ENCODE data around the gene MUC4. TPM values are rescaled to one million over a fixed set of nuclear protein-coding genes. Genes with fewer than 3 reads are reported as not detected.
A peak's percentile ranks its signal among the peaks of the same experiment; 100 is the strongest.

MUC4 gene
- total and polyA plus RNA-seq, 7 donors: under 0.01 to 195 (median 7.4) TPM; not detected in 1

DNA sequence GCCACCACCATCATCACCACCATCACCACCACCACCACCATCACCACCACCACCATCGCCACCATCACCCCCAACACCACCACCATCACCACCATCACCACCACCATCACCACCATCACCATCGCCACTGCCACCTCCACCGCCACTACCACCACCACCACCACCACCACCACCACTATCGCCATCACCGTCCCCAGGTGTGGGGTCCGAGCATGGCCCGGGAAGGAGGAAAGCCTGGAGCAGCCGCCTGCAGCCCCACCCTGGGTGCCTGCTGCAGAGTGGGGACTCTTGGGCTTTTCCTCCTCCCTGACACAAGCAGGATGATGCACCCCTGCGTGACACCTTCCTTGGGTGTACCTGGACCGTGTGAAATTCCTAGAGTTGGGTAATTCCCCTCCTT lies 43.9 kb downstream of the MUC4 start:
- peak; percentile 24 for DNase-seq
- H3K9me3 ChIP-seq: no peaks in the 10 kb centered on the region
- no peaks in the 10 kb centered on the region for H3K36me3 ChIP-seq
- no peak overlapping the region for H3K27ac ChIP-seq
- intact Hi-C loops (cut with DNase I): no loop called here
- TF ChIP-seq, protein P1, sequence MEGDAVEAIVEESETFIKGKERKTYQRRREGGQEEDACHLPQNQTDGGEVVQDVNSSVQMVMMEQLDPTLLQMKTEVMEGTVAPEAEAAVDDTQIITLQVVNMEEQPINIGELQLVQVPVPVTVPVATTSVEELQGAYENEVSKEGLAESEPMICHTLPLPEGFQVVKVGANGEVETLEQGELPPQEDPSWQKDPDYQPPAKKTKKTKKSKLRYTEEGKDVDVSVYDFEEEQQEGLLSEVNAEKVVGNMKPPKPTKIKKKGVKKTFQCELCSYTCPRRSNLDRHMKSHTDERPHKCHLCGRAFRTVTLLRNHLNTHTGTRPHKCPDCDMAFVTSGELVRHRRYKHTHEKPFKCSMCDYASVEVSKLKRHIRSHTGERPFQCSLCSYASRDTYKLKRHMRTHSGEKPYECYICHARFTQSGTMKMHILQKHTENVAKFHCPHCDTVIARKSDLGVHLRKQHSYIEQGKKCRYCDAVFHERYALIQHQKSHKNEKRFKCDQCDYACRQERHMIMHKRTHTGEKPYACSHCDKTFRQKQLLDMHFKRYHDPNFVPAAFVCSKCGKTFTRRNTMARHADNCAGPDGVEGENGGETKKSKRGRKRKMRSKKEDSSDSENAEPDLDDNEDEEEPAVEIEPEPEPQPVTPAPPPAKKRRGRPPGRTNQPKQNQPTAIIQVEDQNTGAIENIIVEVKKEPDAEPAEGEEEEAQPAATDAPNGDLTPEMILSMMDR (IDR thresholded peaks at IDR 0.05): no peak
- TF ChIP-seq EP300 (IDR thresholded peaks at IDR 0.05): no peak
- no peak for TF ChIP-seq POLR2AphosphoS5 (IDR thresholded peaks at IDR 0.05)
- TF ChIP-seq POLR2A (IDR thresholded peaks at IDR 0.05): no peak
- H3K4me3 ChIP-seq: no peak overlapping the region
- peaks cover 0 to 16% (median 9%) of the 10 kb centered on the region in 3 donors for H3K27me3 ChIP-seq
- H3K4me1 ChIP-seq: no peaks in the 10 kb centered on the region
- WGBS, 2 donors: 79 to 81% methylated on average over 10 of the region's 10 CpGs

DNA sequence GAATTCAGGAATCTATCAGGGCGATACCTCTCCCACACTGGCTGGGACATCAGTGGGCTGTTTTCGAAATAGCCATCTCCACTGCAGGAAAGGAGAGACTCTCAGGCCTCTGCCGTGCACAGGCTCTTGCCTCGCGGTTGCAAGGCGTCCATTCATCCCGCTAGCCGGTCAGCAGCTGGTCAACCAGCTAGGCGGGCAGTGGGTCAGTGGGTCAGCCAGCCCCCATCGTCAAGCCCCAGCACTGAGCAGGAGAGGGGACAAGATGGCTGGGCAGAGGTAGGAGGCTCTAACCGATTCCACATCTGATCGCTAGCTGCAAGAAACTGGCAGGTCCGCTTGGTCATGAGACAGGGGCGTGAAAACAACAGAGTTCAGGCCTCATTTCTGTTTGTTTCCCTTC lies 45.1 kb downstream of the MUC4 start:
- no peaks in the 10 kb centered on the region for H3K36me3 ChIP-seq
- DNase-seq: no peak
- H3K9me3 ChIP-seq: no peaks in the 10 kb centered on the region
- 96 to 97% methylated on average over 14 of the region's 14 CpGs for WGBS, 2 donors
- intact Hi-C loops (cut with DNase I): no loop called here
- H3K27ac ChIP-seq: no peak overlapping the region
- H3K4me3 ChIP-seq: no peak overlapping the region
- peaks cover 0 to 6% (median 5%) of the 10 kb centered on the region in 4 donors for H3K4me1 ChIP-seq
- TF ChIP-seq, protein P1 (IDR thresholded peaks at IDR 0.05): no peak
- TF ChIP-seq POLR2AphosphoS5 (IDR thresholded peaks at IDR 0.05) (no peak), EP300 (IDR thresholded peaks at IDR 0.05) (no peak), POLR2A (IDR thresholded peaks at IDR 0.05) (no peak)
- H3K27me3 ChIP-seq: peaks cover 6 to 24% (median 15%) of the 10 kb centered on the region in 3 donors

DNA sequence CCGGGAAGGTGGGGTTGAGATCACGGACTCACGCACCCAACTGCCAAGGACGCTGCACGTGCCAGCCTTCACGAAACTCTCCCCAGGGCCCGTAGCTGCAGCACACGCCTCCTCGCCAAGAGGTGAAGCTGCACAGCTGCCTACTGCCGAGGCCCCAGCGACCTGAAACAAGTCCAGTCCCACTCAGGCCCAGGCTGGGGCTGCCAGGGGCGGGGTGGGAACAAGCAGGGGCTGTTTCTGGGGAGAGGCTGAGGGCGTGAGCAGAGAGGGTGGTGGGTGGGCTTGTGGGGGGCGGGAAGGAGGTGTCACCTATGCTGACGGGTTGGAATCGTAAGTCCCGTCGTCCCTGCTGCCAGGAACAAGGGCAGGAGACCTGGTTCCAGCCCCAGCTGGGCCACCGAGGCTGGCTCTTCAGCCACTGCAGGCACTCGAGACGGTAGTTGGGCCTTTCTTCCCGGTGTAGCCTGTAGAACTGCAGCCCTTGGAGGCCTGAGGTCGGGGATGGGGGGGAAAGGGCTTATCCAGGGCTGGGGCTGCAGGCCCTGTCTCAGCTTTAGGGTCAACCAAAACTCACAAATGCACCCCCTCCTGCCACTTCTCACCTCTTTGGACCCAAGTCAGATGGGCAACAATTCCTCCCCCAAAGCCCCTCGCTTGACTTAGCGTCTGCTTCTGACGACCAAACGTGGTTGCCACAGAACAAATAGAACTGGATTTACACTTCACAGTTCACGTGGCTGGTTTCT lies 46.6 kb downstream of the MUC4 start:
- H3K4me1 ChIP-seq: peaks cover 0 to 18% (median 16%) of the 10 kb centered on the region in 4 donors
- H3K9me3 ChIP-seq: no peaks in the 10 kb centered on the region
- H3K27ac ChIP-seq: no peak overlapping the region
- 88 to 90% methylated on average over 28 of the region's 28 CpGs for WGBS, 2 donors
- intact Hi-C loops (cut with DNase I): no loop called here
- no peaks in the 10 kb centered on the region for H3K36me3 ChIP-seq
- H3K4me3 ChIP-seq: no peak overlapping the region
- TF ChIP-seq EP300 (IDR thresholded peaks at IDR 0.05): no peak
- TF ChIP-seq POLR2AphosphoS5 (IDR thresholded peaks at IDR 0.05): no peak
- TF ChIP-seq, protein P1 (IDR thresholded peaks at IDR 0.05): no peak
- no peak for TF ChIP-seq POLR2A (IDR thresholded peaks at IDR 0.05)
- DNase-seq: no peak
- H3K27me3 ChIP-seq: peaks cover 7 to 27% (median 15%) of the 10 kb centered on the region in 3 donors

DNA sequence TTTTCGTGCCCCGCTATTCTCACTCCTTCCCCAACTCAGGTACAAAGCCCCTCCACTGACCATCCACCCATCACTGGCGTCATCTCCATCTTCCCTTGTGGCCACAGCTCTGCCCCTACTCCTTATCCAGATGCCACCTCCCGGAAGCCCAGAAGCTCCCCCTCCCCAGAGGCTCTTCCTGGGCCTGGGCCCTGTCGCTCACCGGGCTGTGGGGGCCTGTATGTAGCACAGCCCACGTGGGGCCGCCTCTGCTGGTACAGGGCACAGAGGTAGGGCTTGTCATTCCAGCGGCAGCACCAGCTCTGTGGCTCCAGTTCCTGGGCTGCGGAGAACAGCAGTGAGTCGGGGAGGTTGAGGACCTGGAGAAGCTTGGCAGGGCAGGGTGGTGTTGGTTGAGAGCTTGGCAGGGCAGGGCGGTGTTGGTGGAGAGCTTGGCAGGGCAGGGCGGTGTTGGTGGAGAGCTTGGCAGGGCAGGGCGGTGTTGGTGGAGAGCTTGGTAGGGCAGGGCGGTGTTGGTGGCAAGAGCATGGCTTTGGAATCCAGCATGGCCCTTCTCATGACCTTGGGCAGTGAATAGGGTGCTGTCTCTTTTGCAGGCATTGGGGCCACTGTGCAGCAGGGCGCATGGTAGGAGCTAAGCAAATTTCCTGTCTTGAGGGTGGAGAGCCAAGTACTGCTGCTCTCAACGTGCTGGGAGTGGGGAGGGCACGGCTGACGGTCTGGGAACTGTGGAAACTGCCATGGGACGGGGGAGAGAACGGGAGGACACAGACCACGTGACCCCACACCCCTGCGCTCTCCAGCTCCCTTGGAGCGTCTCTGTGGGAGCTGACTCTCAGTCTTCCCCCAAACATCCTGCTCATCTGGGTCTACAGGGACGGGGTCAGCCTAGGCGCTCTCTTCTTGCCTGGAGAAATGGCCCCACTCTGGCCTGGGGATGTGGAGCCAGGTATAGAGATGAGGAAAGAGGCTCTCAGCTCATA lies 47.6 kb downstream of the MUC4 start:
- Histone ChIP-seq H3K4me3 (no peak overlapping the region), H3K4me1 (peaks cover 0 to 18% (median 16%) of the 10 kb centered on the region in 4 donors), H3K36me3 (no peaks in the 10 kb centered on the region), H3K9me3 (no peaks in the 10 kb centered on the region), H3K27me3 (peaks cover 7 to 27% (median 15%) of the 10 kb centered on the region in 3 donors), H3K27ac (no peak overlapping the region)
- 83 to 86% methylated on average over 26 of the region's 26 CpGs for WGBS, 2 donors
- intact Hi-C loops (cut with DNase I): no loop called here
- DNase-seq: no peak
- TF ChIP-seq EP300 (IDR thresholded peaks at IDR 0.05): no peak
- TF ChIP-seq POLR2A (IDR thresholded peaks at IDR 0.05): no peak
- TF ChIP-seq, protein P1 (IDR thresholded peaks at IDR 0.05): no peak
- TF ChIP-seq POLR2AphosphoS5 (IDR thresholded peaks at IDR 0.05): no peak
